Muscle of leg (tissue), 11 donors: ENCODE results near the gene FMN1. TPM values are rescaled to one million over a fixed set of nuclear protein-coding genes. Genes with fewer than 3 reads are reported as not detected.

Source experiments
- DNase-seq: peaks from one replicate; pipeline ENCODE4 v3.0.0; 2013
- H3K27ac ChIP-seq: one replicate; pipeline ENCODE4 v1.5.1; 2013; ENCODE audit warnings: mild to moderate bottlenecking, low read length, control low read depth
- H3K27me3 ChIP-seq: one replicate; pipeline ENCODE4 v1.6.1; 2013; ENCODE audit warnings: low read length; ENCODE audit not compliant: control insufficient read depth, insufficient read depth
- H3K36me3 ChIP-seq: one replicate; pipeline ENCODE4 v1.6.1; 2013; ENCODE audit warnings: low read length; ENCODE audit not compliant: control insufficient read depth, insufficient read depth
- H3K4me1 ChIP-seq: one replicate; pipeline ENCODE4 v1.6.1; 2013; ENCODE audit warnings: low read length; ENCODE audit not compliant: control insufficient read depth, insufficient read depth
- H3K4me3 ChIP-seq: one replicate; pipeline ENCODE4 v1.5.1; 2013; ENCODE audit warnings: low read length, control low read depth
- H3K9me3 ChIP-seq: replicated peaks from 2 replicates; pipeline ENCODE4 v1.6.1; 2013; ENCODE audit warnings: low read depth, low read length; ENCODE audit not compliant: control insufficient read depth
- WGBS: methylation state at CpG from one replicate; pipeline ENCODE4 v1.1.5; 2013; ENCODE audit warnings: missing lambda C conversion rate; ENCODE audit not compliant: insufficient coverage; 5-methylcytosine and 5-hydroxymethylcytosine counted together
- polyA plus RNA-seq, 8 donors: library from polyadenylated mRNA; unstranded; fragments of 120-200 nt; gene quantifications; one replicate each; pipeline versions ENCODE4 v1.2.1 to v1.2.3, GENCODE V29; 2013; ENCODE audit warnings: inconsistent platforms in 1 of 8, low replicate concordance in 1 of 8; ENCODE audit not compliant: insufficient read length in 8 of 8, insufficient read depth in 1 of 8
- total RNA-seq: library from RNA; stranded (reverse); fragments of 120-200 nt; gene quantifications from one replicate; pipeline ENCODE4 v1.2.4, GENCODE V29; 2013

The FMN1 gene
- total and polyA plus RNA-seq, 9 donors: 0.50 to 3.5 (median 1.0) TPM

GRCh38 chr15:33068511-33068990 is 126.0 kb downstream of the FMN1 start:
- 42% methylated on average over 8 of the region's 8 CpGs for WGBS
- Histone ChIP-seq H3K9me3 (no peaks in the 10 kb centered on the region), H3K27ac (peak overlapping the region; percentile 31), H3K4me1 (peaks cover 27% of the 10 kb centered on the region), H3K4me3 (no peak overlapping the region), H3K27me3 (no peaks in the 10 kb centered on the region), H3K36me3 (no peaks in the 10 kb centered on the region)
- peak; percentile 60 for DNase-seq

- WGBS: 37% methylated on average over 12 of the region's 14 CpGs
- H3K27me3 ChIP-seq: no peaks in the 10 kb centered on the region
- peak overlapping the region; percentile 31 for H3K27ac ChIP-seq
- DNase-seq: peak; percentile 76
- no peaks in the 10 kb centered on the region for H3K9me3 ChIP-seq
- peaks cover 27% of the 10 kb centered on the region for H3K4me1 ChIP-seq
- H3K36me3 ChIP-seq: no peaks in the 10 kb centered on the region
- H3K4me3 ChIP-seq: peak overlapping the region; percentile 11
These were observed 126.5 kb downstream of the FMN1 start for GRCh38 chr15:33068007-33068481.

- H3K27me3 ChIP-seq: no peaks in the 10 kb centered on the region
- peaks cover 27% of the 10 kb centered on the region for H3K4me1 ChIP-seq
- peak overlapping the region; percentile 11 for H3K4me3 ChIP-seq
- no peaks in the 10 kb centered on the region for H3K9me3 ChIP-seq
- H3K36me3 ChIP-seq: no peaks in the 10 kb centered on the region
- no peak overlapping the region for H3K27ac ChIP-seq
- peak; percentile 53 for DNase-seq
- 39% methylated on average over 9 of the region's 9 CpGs for WGBS
These were observed 127.1 kb downstream of the FMN1 start for GRCh38 chr15:33067456-33067855.

- WGBS: 81% methylated on average over 6 of the region's 8 CpGs
- H3K4me1 ChIP-seq: peaks cover 27% of the 10 kb centered on the region
- H3K27ac ChIP-seq: no peak overlapping the region
- no peaks in the 10 kb centered on the region for H3K36me3 ChIP-seq
- DNase-seq: no peak
- H3K27me3 ChIP-seq: no peaks in the 10 kb centered on the region
- H3K4me3 ChIP-seq: no peak overlapping the region
- H3K9me3 ChIP-seq: no peaks in the 10 kb centered on the region
These were observed 127.9 kb downstream of the FMN1 start for GRCh38 chr15:33066584-33066983.

- WGBS: no CpG with 5 or more reads among the region's 3 CpGs
- no peaks in the 10 kb centered on the region for H3K27me3 ChIP-seq
- peaks cover 27% of the 10 kb centered on the region for H3K4me1 ChIP-seq
- DNase-seq: no peak
- H3K27ac ChIP-seq: no peak overlapping the region
- H3K4me3 ChIP-seq: no peak overlapping the region
- no peaks in the 10 kb centered on the region for H3K36me3 ChIP-seq
- no peaks in the 10 kb centered on the region for H3K9me3 ChIP-seq
These were observed 129.6 kb downstream of the FMN1 start for GRCh38 chr15:33064878-33065277.

- Histone ChIP-seq H3K27ac (no peak overlapping the region), H3K4me3 (no peak overlapping the region), H3K27me3 (no peaks in the 10 kb centered on the region), H3K4me1 (no peaks in the 10 kb centered on the region), H3K9me3 (no peaks in the 10 kb centered on the region), H3K36me3 (no peaks in the 10 kb centered on the region)
- WGBS: no CpG with 5 or more reads among the region's 3 CpGs
- peak; percentile 81 for DNase-seq
These were observed 135.3 kb downstream of the FMN1 start for GRCh38 chr15:33059184-33059583.

- H3K4me1 ChIP-seq: no peaks in the 10 kb centered on the region
- H3K4me3 ChIP-seq: no peak overlapping the region
- no peaks in the 10 kb centered on the region for H3K36me3 ChIP-seq
- no peak overlapping the region for H3K27ac ChIP-seq
- H3K9me3 ChIP-seq: no peaks in the 10 kb centered on the region
- peaks cover 2% of the 10 kb centered on the region for H3K27me3 ChIP-seq
- WGBS: 91% methylated on average over 8 of the region's 8 CpGs
- no peak for DNase-seq
These were observed 136.7 kb downstream of the FMN1 start for GRCh38 chr15:33057845-33058244.

GRCh38 chr15:33055962-33056361 is 138.6 kb downstream of the FMN1 start:
- Histone ChIP-seq H3K36me3 (no peaks in the 10 kb centered on the region), H3K9me3 (no peaks in the 10 kb centered on the region), H3K27me3 (peaks cover 3% of the 10 kb centered on the region), H3K4me3 (no peak overlapping the region), H3K27ac (no peak overlapping the region), H3K4me1 (no peaks in the 10 kb centered on the region)
- DNase-seq: no peak
- WGBS: no CpG with 5 or more reads among the region's 2 CpGs

- DNase-seq: no peak
- WGBS: 80% methylated on average over 1 of the region's 5 CpGs
- Histone ChIP-seq H3K4me3 (no peak overlapping the region), H3K36me3 (no peaks in the 10 kb centered on the region), H3K4me1 (no peaks in the 10 kb centered on the region), H3K27ac (no peak overlapping the region), H3K9me3 (peaks cover 13% of the 10 kb centered on the region), H3K27me3 (peaks cover 3% of the 10 kb centered on the region)
These were observed 143.0 kb downstream of the FMN1 start for GRCh38 chr15:33051528-33051927.

GRCh38 chr15:33048255-33048654 is 146.3 kb downstream of the FMN1 start:
- H3K9me3 ChIP-seq: peaks cover 23% of the 10 kb centered on the region
- H3K36me3 ChIP-seq: no peaks in the 10 kb centered on the region
- peaks cover 3% of the 10 kb centered on the region for H3K27me3 ChIP-seq
- H3K27ac ChIP-seq: no peak overlapping the region
- DNase-seq: no peak
- peaks cover 14% of the 10 kb centered on the region for H3K4me1 ChIP-seq
- WGBS: no CpG with 5 or more reads among the region's 2 CpGs
- no peak overlapping the region for H3K4me3 ChIP-seq

GRCh38 chr15:33047077-33047476 is 147.4 kb downstream of the FMN1 start:
- Histone ChIP-seq H3K27ac (no peak overlapping the region), H3K4me3 (no peak overlapping the region), H3K36me3 (no peaks in the 10 kb centered on the region), H3K27me3 (no peaks in the 10 kb centered on the region), H3K9me3 (peaks cover 25% of the 10 kb centered on the region), H3K4me1 (peaks cover 14% of the 10 kb centered on the region)
- WGBS: no CpG with 5 or more reads among the region's 2 CpGs
- no peak for DNase-seq
